HG02981 (cell line): ENCODE measurements around the gene GCLM.

Source experiments
- ATAC-seq: cut with Tn5 transposase; IDR thresholded peaks from one replicate; pipeline ENCODE4 v1.9.1; 2021; ENCODE audit warnings: mild to moderate bottlenecking, moderate library complexity; ENCODE audit not compliant: unreplicated experiment

Gene GCLM

DNA sequence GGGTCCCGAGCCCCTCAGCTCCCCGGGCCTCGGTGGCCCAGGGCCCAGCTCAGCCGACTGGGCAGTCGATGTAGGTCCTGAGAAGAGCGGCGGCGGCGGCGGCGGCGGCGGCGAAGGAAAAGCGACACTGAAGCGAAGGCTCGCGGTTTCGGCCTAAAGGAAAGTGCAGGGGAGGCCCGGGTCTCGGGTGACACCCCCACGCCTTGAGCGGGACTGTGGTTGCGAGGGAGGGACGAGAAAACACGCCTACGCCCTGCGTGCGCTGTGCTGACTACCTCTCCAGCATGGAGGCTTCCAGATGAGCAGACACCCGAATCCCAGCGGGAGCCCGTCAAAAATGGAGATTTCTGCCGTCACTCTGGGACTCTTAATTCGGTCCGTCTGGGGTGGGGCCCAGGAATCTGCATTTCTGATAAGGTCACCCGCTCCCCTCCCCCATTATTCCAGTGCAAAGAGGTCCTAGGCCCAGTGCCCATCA, 61.4 kb downstream of the GCLM start:
- peak; percentile 18 for ATAC-seq

DNA sequence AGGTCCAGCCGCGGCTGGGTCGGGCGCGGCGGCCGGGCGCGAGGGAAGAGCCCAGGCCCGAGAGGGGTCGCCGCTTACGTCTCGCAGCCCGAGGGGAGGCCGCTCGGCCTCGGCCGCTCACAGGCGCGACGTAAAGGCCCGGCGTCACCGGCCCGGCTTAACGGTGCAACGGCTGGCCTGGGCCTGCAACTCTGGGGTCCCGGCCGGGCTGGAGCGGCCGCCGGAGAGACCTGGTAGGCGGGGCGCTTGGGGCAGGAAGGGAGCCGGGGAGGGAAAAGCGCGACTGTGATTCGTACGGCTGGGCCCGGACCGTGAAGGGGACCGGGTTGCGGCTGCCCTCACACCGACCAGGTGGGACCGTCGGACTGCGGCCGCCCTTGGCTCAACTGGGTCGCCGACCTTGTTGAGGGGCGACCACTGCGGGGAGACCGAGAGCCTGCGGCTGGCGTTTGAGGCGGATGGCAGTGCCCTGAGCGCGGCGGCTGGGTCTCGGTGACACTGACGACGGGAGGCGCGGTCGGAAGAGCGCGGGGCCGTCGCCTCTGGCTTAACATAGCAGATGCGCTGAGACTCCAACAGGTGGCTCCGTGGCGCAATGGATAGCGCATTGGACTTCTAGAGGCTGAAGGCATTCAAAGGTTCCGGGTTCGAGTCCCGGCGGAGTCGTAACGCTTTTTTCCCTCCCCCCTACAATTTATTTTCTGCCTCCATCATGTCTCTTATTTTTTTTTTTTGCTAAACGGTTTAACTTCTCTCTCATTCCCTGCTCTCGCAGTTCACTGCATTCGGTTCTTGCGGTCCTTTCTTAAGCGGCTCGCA, 62.0 kb downstream of the GCLM start:
- peak; percentile 61 for ATAC-seq

DNA sequence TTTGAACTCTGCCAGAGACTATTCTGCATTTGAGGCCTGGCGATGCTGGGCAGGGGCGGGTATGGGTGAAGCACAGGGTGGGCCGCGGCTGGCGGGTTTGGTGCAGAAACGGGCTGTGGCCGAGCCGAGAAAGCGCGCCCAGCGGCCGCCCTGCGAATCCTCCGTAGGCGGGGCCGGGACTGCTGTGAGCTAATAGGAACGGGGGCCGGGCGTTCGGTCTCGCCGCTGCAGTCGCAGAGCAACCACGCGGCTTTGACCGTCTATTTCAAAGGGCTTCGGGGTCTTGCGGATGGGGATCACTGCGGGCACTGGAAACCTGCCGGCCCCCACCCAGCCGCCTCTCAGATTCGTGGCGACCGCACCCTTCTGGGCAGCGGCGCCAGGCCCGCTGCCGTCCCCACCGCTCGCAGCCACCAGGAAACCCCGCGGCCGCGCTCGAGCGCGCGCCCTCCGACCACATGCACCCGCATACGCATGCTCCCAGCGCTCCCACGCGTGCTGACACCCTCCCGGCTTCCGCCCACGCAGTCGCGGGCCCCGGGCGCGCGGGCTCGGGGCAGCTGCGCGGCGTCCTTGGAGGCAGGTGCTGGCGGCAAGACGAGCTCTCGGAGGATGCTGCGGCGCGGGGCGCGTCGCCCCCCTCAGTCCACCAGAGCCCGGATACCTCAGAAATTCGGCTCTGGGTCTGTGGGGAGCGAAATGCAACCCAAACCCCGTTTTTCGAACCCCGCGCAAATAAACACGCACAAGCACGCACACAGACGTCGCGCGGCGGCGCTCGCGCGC, 62.8 kb downstream of the GCLM start:
- ATAC-seq = peak; percentile 50

DNA sequence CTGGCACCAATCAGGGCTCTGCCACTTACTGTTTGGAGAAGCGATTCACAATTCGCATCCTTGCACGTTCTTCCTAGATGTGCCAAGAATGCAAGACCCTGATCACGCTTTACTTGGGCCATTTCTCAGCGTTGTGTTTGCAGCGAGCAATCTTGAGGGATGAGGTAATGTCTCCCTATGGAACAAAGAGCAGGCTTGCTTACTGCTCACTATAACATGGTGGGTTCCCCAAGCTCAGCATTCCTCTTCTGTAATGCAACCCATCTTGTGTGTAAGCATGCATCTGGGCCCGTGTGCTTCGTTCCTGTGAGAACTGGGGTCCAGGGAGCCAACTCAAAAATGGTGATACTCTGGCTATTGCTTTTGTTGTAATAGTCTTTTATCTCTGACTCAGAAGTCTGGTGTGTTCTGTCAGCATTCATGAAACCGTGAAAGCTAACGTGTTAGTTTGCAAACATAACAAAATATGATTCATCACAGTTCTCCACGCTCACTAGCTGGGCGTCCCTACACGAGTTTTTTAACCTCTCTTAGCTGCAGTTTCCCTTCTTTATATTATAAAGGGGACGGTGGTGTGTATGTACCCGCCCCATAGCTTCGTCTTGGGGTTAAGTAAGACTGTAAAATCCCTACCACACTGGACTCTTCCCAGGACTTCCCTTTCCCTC, 63.6 kb downstream of the GCLM start:
- peak; percentile 8 for ATAC-seq

DNA sequence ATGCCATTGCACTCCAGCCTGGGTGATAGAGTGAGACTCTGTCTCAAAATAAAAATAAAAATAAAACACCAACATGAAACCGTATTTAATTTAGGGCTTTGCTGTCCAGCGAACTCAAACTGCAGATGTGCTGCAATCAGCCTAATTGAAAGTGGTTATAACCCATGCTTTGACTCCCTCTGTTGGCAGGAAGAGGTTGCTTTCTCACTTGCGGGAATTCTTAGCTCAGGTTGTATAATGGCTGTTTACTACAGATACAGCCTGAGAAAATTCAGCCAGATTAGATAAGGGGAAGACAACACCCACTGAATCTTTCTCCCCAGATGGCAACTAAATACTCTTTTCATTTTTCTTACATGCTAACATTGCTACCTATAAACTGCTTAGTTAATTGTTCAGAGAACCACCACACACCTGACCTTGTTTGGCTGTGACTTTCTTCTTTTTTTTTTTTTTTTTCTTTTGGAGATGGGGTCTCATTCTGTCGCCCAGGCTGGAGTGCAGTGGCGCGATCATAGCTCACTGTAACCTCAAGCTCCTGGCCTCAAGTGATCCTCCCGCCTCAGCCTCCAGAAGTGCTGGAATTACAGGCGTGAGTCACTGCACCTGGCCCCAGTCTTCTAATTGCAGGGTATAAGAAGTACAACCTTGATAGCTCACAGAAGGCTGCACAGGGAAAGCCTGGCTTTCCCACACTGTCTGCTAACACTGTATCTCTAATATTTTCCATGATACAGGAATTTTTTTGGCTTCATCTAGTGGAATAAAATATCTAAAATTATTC, 64.8 kb downstream of the GCLM start:
- ATAC-seq = no peak

DNA sequence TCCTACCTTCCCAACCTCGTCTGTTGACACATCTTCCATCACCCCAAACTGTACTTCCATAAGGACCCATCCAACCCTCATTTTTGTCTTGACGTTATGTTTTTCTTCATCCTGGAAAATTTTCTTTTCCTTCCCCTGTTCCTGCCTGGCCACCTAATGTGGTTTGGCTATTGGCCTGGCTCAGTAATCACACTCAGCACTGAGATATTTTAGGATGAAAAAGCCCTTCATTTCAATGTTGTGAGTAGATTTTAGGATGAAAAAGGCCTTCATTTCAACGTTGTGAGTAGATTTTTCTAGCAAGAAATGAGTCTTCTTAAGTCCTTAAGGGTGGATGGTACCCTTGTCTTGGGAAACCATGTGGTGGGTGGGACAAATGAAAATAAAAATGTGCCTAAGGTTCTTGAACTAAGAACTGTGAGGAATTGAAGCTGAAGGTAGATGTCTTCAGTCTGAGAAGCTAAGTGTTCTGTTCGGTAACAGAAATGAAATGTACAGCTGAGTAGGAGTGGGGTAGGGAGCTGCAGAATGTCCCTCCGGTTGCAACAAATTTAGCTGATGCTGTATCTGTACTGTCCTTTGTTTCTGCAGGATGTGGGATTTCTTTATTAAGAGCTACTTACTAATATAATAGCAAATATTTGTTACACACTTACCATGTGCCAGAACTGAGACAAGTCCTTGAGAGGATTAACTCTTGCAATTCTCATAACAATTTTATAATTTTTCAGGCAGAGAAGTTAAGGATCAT, 66.3 kb downstream of the GCLM start:
- ATAC-seq = no peak

DNA sequence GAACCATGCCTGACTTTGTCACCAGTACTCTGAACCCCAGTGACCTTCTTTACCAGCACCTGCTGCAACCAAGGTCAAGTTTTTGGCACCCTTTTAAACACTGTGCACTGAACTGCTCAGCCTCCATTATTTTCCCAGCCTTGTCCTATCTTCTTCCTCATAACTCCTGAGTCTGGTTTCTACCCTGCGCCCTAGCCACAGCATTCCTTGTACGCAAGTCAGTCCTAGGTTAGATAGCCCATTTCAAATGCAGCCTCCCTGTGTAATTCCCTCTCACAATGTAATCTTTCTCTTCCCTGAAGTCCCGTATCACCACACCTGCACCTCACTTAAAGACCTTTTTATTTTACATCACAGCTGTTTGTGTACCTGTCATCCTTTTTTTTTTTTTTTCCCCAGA, 67.5 kb downstream of the GCLM start:
- ATAC-seq = no peak

DNA sequence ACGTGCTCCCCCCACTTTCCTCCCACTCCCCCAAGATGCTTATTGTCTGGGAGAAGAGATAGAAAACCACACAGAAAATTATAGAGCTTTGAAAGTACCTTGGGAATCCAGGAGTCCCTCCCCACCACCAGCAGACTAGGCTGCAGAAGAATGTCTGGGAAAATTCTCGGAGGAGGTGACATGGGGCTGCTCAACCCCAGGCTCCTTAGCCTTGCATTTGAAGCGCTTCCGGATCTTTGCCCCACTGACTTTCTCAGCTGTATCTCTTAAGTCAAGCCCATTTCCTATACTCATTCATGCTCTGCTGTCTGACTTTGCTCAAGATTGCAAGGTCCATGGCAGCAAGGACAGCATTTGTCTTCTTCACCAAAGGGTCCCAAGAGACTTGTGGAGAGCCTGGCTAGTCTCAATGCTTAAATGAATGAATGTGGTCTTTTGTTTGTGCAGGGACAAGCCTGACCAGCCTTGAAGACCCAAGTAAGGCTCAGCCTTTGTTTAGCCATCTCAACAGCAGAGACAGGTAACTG, 68.2 kb downstream of the GCLM start:
- no peak for ATAC-seq

DNA sequence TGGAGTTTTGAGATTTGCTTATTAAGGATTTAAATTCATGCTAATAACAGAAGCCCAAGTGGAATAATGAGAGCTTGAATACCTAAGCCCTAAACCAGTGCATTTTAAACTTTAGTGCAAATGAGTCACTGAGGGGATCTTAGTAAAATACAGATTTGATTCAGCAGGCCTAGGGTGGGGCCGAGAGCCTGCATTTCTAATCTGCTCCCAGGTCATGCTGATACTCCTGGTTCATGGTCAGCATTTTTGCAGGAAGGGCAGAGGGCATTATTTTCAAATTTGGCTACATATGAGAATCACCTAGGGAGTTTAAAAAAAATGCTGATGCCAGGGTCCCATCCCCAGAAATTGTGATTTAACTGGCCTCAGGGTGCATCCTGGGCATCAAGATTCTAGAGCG, 69.5 kb downstream of the GCLM start:
- no peak for ATAC-seq

DNA sequence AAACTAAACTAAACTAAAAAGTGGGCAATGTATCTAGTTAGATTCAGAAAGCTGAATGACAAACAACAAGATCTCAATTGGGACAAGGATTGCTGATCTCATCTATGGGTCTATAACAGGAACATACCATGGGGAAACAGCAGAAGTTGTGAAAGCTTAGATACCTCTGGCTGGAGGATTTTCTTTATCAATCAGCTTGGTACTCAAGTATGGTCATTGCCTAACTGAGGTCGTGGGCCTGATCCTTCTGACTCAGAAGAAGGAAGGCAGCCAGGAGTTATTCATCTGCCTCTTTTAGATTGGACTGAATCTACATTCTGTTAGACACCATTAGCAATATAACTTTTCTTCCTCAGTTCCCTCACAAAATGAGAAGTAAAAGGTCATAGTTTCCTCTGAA, 69.9 kb downstream of the GCLM start:
- ATAC-seq = no peak

DNA sequence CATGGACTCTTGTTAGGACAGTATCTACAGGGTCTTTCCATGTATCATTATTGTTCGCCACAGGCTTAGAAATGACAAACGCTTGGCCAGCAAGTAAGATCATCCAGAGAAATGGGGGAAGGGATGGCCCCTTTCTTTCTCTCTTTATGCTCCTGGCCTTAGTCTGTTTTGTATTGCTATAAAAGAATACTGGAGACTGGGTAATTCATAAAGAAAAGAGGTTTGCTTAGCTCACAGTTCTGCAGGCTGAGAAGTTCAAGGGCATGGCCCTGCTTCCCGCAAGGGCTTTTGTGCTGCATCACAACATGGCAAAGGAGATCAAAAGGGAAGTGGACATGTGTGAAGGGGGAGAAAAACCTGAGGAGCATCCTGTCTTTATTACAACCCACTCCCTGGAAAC, 71.3 kb downstream of the GCLM start:
- no peak for ATAC-seq
